ENCODE results near the gene HPS3. TPM values are rescaled to one million over a fixed set of nuclear protein-coding genes. Genes with fewer than 3 reads are reported as not detected.

Gene HPS3
- total RNA-seq, 4 donors from 2014 or later: 17.8 to 39.5 (median 24.7) TPM

- Histone ChIP-seq H3K27ac (peak overlapping the region in 3 of 4 donors; percentile 1 to 85 (median 82)), H3K36me3 (peaks cover 0 to 50% (median 0%) of the 10 kb centered on the region in 3 donors), H3K27me3 (no peaks in the 10 kb centered on the region), H3K9me3 (no peaks in the 10 kb centered on the region), H3K4me1 (peaks cover 0 to 17% (median 4%) of the 10 kb centered on the region in 4 donors), H3K4me3 (no peak overlapping the region)
- 40 to 52% methylated on average over 7 of the region's 7 CpGs for WGBS, 2 donors
- TF ChIP-seq POLR2A (IDR thresholded peaks at IDR 0.05): no peak
- peak; percentile 72 to 93 for TF ChIP-seq EP300 (IDR thresholded peaks at IDR 0.05)
- DNase-seq (ENCODE audit: low spot score in 2 of 2): peak; percentile 93 to 98
Measured at GRCh38 chr3:149180057-149180573, 50.7 kb downstream of the HPS3 start.

GRCh38 chr3:149181182-149181581 lies 51.7 kb downstream of the HPS3 start:
- TF ChIP-seq EP300 (IDR thresholded peaks at IDR 0.05): no peak
- TF ChIP-seq POLR2A (IDR thresholded peaks at IDR 0.05): no peak
- no peak for TF ChIP-seq CTCF (IDR thresholded peaks at IDR 0.05)
- Histone ChIP-seq H3K27ac (peak overlapping the region in 2 of 4 donors; percentile 82 to 85), H3K9me3 (no peaks in the 10 kb centered on the region), H3K4me3 (no peak overlapping the region), H3K4me1 (peaks cover 0 to 17% (median 4%) of the 10 kb centered on the region in 4 donors), H3K27me3 (no peaks in the 10 kb centered on the region), H3K36me3 (peaks cover 0 to 39% (median 0%) of the 10 kb centered on the region in 3 donors)
- 95 to 97% methylated on average over 2 of the region's 2 CpGs for WGBS, 2 donors
- no peak for DNase-seq (ENCODE audit: low spot score in 2 of 2)

- no peak overlapping the region for H3K4me3 ChIP-seq
- peaks cover 0 to 8% (median 0%) of the 10 kb centered on the region in 3 donors for H3K36me3 ChIP-seq
- no peaks in the 10 kb centered on the region for H3K4me1 ChIP-seq
- DNase-seq (ENCODE audit: low spot score in 2 of 2): no peak
- no peak for TF ChIP-seq POLR2A (IDR thresholded peaks at IDR 0.05)
- no peak for TF ChIP-seq CTCF (IDR thresholded peaks at IDR 0.05)
- TF ChIP-seq EP300 (IDR thresholded peaks at IDR 0.05): no peak
- H3K27ac ChIP-seq: no peak overlapping the region
- no peaks in the 10 kb centered on the region for H3K9me3 ChIP-seq
- WGBS, 2 donors: 98% methylated on average over 2 of the region's 2 CpGs
- H3K27me3 ChIP-seq: no peaks in the 10 kb centered on the region
Measured at GRCh38 chr3:149186219-149186618, 56.8 kb downstream of the HPS3 start.

- WGBS, 2 donors: 72 to 77% methylated on average over 3 of the region's 3 CpGs
- DNase-seq (ENCODE audit: low spot score in 2 of 2): no peak
- Histone ChIP-seq H3K36me3 (peaks cover 0 to 3% (median 0%) of the 10 kb centered on the region in 3 donors), H3K4me3 (no peak overlapping the region), H3K27me3 (no peaks in the 10 kb centered on the region), H3K27ac (no peak overlapping the region), H3K9me3 (no peaks in the 10 kb centered on the region), H3K4me1 (no peaks in the 10 kb centered on the region)
- TF ChIP-seq POLR2A (IDR thresholded peaks at IDR 0.05) (no peak), CTCF (IDR thresholded peaks at IDR 0.05) (no peak), EP300 (IDR thresholded peaks at IDR 0.05) (no peak)
Measured at GRCh38 chr3:149186721-149187120, 57.3 kb downstream of the HPS3 start.

GRCh38 chr3:149188494-149188893 lies 59.1 kb downstream of the HPS3 start:
- DNase-seq (ENCODE audit: low spot score in 2 of 2): no peak
- Histone ChIP-seq H3K4me3 (no peak overlapping the region), H3K27ac (peak overlapping the region in 2 of 4 donors; percentile 18 to 36), H3K4me1 (no peaks in the 10 kb centered on the region), H3K27me3 (no peaks in the 10 kb centered on the region), H3K36me3 (peaks cover 0 to 3% (median 0%) of the 10 kb centered on the region in 3 donors), H3K9me3 (no peaks in the 10 kb centered on the region)
- 65 to 69% methylated on average over 2 of the region's 2 CpGs for WGBS, 2 donors
- TF ChIP-seq POLR2A (IDR thresholded peaks at IDR 0.05): no peak
- no peak for TF ChIP-seq CTCF (IDR thresholded peaks at IDR 0.05)
- peak in 1 of 2 donors; percentile 9 for TF ChIP-seq EP300 (IDR thresholded peaks at IDR 0.05)

Measured in tibial nerve (tissue), 4 donors.